HCT116 (cell line): ENCODE results near the gene FHL3. TPM values are rescaled to one million over a fixed set of nuclear protein-coding genes. Genes with fewer than 3 reads are reported as not detected.

Source experiments
- ATAC-seq: fragments of 200-7000 bp; cut with Tn5 transposase; 2 replicates; pipeline ENCODE4 v1.9.1; 2020; ENCODE audit warnings: mild to moderate bottlenecking, moderate library complexity
- BruUV-seq: library from RNA; stranded (reverse); fragments of 400-500 nt; replicated peaks from 2 replicates; lab custom pipeline; 2021; lab: Mats Ljungman, UMichigan
- CTCF ChIA-PET: fragments of 300-600 bp; sonication (Branson Sonifier 250); formaldehyde crosslinking; loops from one replicate; lab custom pipeline; 2021; ENCODE audit warnings: antibody characterized with exemption; lab: Charles Lee
- POLR2A ChIA-PET: fragments of 300-600, 350-600 bp; sonication (Branson Sonifier 250); formaldehyde crosslinking; loops from one replicate; lab custom pipeline; 2021; ENCODE audit warnings: antibody characterized with exemption; lab: Charles Lee
- RAD21 ChIA-PET, 2 experiments: fragments of 300-600 bp; sonication (Branson Sonifier 250); formaldehyde crosslinking; loops; one replicate each; lab custom pipeline; 2023; ENCODE audit warnings: low total read pairs in 2 of 2; ENCODE audit not compliant: uncharacterized antibody in 2 of 2, unreplicated experiment in 2 of 2, low non-redundant PET in 1 of 2; lab: Charles Lee
- DNase-seq: peaks from one replicate; pipeline ENCODE4 v3.0.0-alpha.2; 2010; ENCODE audit warnings: low read depth, low spot score
- H2AFZ ChIP-seq: fragments of 200-600 bp; shearing (Covaris generic), sonication (generic); 2 replicates; pipeline ENCODE4 v1.6.1; 2017; ENCODE audit warnings: low read depth, mixed run types, mixed read lengths, antibody characterized with exemption, low read length; ENCODE audit not compliant: poor library complexity, severe bottlenecking
- H3K27ac ChIP-seq: 2 replicates; pipeline ENCODE4 v1.5.1; 2012; ENCODE audit warnings: low read depth, low read length
- H3K27me3 ChIP-seq: fragments of 200-600 bp; sonication (generic); 2 replicates; pipeline ENCODE4 v1.6.1; 2016; ENCODE audit warnings: mixed run types, low read length, mixed read lengths; ENCODE audit not compliant: insufficient read depth
- H3K36me3 ChIP-seq, 2 experiments: fragments of 200-500 bp in 1 of 2; fragments of 200-600 bp in 1 of 2; sonication (Bioruptor generic) in 1 of 2; sonication (generic) in 1 of 2; 2 replicates each; pipeline versions ENCODE4 v1.5.1 to v1.6.1; 2014 to 2016; ENCODE audit warnings: low read length in 2 of 2, inconsistent platforms in 1 of 2, mixed read lengths in 1 of 2, mixed run types in 1 of 2; ENCODE audit not compliant: insufficient read depth in 2 of 2, control insufficient read depth in 1 of 2
- H3K4me1 ChIP-seq, 2 experiments: fragments of 200-600 bp in 1 of 2; sonication (generic) in 1 of 2; 2 replicates each; pipeline versions ENCODE4 v1.5.1 to v1.6.1; 2012 to 2017; ENCODE audit warnings: low read length in 2 of 2, inconsistent platforms in 1 of 2, mild to moderate bottlenecking in 1 of 2, mixed read lengths in 1 of 2, mixed run types in 1 of 2, moderate library complexity in 1 of 2; ENCODE audit not compliant: insufficient read depth in 2 of 2, control insufficient read depth in 1 of 2
- H3K4me2 ChIP-seq: fragments of 200-600 bp; sonication (generic); 2 replicates; pipeline ENCODE4 v1.6.1; 2017; ENCODE audit warnings: mixed run types, low read length, mixed read lengths
- H3K4me3 ChIP-seq, 2 experiments: fragments of 200-600 bp in 1 of 2; sonication (generic) in 1 of 2; replicated peaks in 1 of 2; 2 replicates each; pipeline ENCODE4 v1.5.1; 2011 to 2016; ENCODE audit warnings: low read length in 2 of 2, control low read depth in 1 of 2, low read depth in 1 of 2, mild to moderate bottlenecking in 1 of 2, mixed read lengths in 1 of 2, mixed run types in 1 of 2
- H3K79me2 ChIP-seq: fragments of 200-600 bp; sonication (generic); 2 replicates; pipeline ENCODE4 v1.6.1; 2017; ENCODE audit warnings: mild to moderate bottlenecking, mixed run types, low read length, moderate library complexity, mixed read lengths; ENCODE audit not compliant: insufficient read depth
- H3K9ac ChIP-seq: fragments of 200-600 bp; sonication (generic); 2 replicates; pipeline ENCODE4 v1.6.1; 2016; ENCODE audit warnings: low read length, mixed read lengths
- H3K9me2 ChIP-seq: fragments of 200-600 bp; sonication (generic), shearing (Covaris generic); 2 replicates; pipeline ENCODE4 v1.6.1; 2017; ENCODE audit warnings: mixed run types, mild to moderate bottlenecking, moderate library complexity; ENCODE audit not compliant: insufficient read depth
- H3K9me3 ChIP-seq, 2 experiments: fragments of 200-500 bp in 1 of 2; fragments of 200-600 bp in 1 of 2; sonication (Bioruptor generic) in 1 of 2; sonication (generic) in 1 of 2; 2 replicates each; pipeline ENCODE4 v1.6.1; 2014 to 2017; ENCODE audit warnings: low read length in 2 of 2, mixed read lengths in 2 of 2, inconsistent platforms in 1 of 2, low read depth in 1 of 2, mild to moderate bottlenecking in 1 of 2, mixed run types in 1 of 2, moderate library complexity in 1 of 2; ENCODE audit not compliant: control insufficient read depth in 1 of 2, insufficient read depth in 1 of 2
- H4K20me1 ChIP-seq: fragments of 200-600 bp; sonication (generic), shearing (Covaris generic); 2 replicates; pipeline ENCODE4 v1.6.1; 2017; ENCODE audit warnings: mixed run types, mild to moderate bottlenecking, moderate library complexity; ENCODE audit not compliant: insufficient read depth
- CEBPB ChIP-seq: IDR thresholded peaks from 2 replicates; pipeline ENCODE4 v1.6.1; 2012; ENCODE audit warnings: low read depth
- EZH2phosphoT487 ChIP-seq: fragments of 200-600 bp; IDR thresholded peaks from 2 replicates; pipeline ENCODE4 v1.6.1; 2018; ENCODE audit warnings: antibody characterized with exemption, borderline replicate concordance
- FOSL1 ChIP-seq: IDR thresholded peaks from 2 replicates; pipeline ENCODE4 v1.6.1; 2012; ENCODE audit warnings: low read depth
- JUND ChIP-seq: IDR thresholded peaks from 2 replicates; pipeline ENCODE4 v1.6.1; 2012
- POLR2A ChIP-seq: IDR thresholded peaks from 2 replicates; pipeline ENCODE4 v1.7.0; 2011; ENCODE audit warnings: borderline replicate concordance; ENCODE audit not compliant: insufficient read depth, insufficient read length; ENCODE audit errors: extremely low read depth
- POLR2AphosphoS5 ChIP-seq: IDR thresholded peaks from 2 replicates; pipeline ENCODE4 v1.6.1; 2011; ENCODE audit warnings: mild to moderate bottlenecking, low read depth, low read length, moderate library complexity
- SP1 ChIP-seq: IDR thresholded peaks from 2 replicates; pipeline ENCODE4 v1.6.1; 2012; ENCODE audit warnings: low read depth
- ZNF274 ChIP-seq: fragments of 200-500 bp; sonication (Bioruptor generic); IDR thresholded peaks from 2 replicates; pipeline ENCODE4 v1.6.1; 2014; ENCODE audit warnings: mild to moderate bottlenecking, low read depth, low read length, inconsistent platforms
- intact Hi-C: fragments of 100-400 bp; cut with micrococcal nuclease; formaldehyde crosslinking; loops from 2 replicates; pipeline ENCODE4 v1.10.0; 2022
- total RNA-seq: library from RNA; stranded (reverse); gene quantifications from one replicate; pipeline ENCODE4 v1.2.1, GENCODE V29; 2021; ENCODE audit not compliant: unreplicated experiment
- TF ChIP-seq, protein P1 (sequence below), 3 experiments: fragments of 200-600 bp in 1 of 3; sonication (generic) in 1 of 3; IDR thresholded peaks in 2 of 3; conservative IDR thresholded peaks in 1 of 3; 2 replicates each; pipeline ENCODE4 v1.5.1; 2012 to 2017; ENCODE audit warnings: low read depth in 2 of 3, low read length in 2 of 3, antibody characterized with exemption in 1 of 3, borderline replicate concordance in 1 of 3, control low read depth in 1 of 3, mild to moderate bottlenecking in 1 of 3, mixed read lengths in 1 of 3, mixed run types in 1 of 3, moderate library complexity in 1 of 3; ENCODE audit not compliant: insufficient read depth in 1 of 3
- TF ChIP-seq, protein P2 (sequence below): IDR thresholded peaks from 2 replicates; pipeline ENCODE4 v1.6.1; 2012

FHL3 gene
- total RNA-seq, 1 experiment from 2014 or later, result 22.5 TPM

DNA sequence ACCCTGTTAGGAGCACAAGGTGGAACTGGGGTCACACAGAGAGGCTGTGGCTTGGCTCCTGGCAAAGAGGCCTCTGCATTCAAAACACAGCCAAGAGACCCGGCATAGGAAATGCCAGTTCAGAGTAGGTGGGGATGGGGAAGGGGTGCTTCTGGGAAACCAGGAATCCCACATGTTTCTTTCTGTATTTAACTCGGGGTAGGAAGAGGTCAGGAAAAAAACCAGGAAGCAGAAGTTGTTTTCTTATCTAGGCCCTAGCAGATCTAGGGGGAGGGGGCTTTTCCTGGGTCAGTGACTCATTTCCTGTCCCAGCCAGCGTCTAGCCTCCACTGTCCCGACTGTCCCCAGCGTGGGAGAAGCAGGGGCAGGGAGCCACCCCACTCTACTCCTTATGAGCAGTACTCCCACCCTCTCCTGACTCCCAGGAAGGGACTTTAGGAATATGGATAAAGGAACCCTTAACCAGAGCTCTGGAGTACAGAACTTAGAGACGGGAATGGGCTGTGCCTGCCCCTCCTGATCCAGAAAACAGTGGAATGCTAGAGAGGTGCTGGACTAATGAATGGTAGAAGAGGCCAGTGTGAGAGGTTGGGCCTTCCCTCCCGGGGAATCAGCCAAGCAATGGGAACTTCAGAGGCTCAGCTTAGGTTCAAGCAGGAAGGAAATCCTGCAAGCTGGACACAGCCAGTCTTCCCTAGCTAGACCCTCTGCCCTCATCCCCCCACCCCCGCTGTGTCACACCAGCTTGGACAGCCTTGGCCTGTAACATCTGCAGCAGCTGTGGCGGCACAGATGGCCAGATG, 5.7 kb downstream of the FHL3 start:
- DNase-seq, result no peak
- no peak overlapping the region for H2AFZ ChIP-seq
- intact Hi-C loops, result no loop called here
- no TSS peak for BruUV-seq
- H3K79me2 ChIP-seq, result peaks cover 50% of the 10 kb centered on the region
- no peaks in the 10 kb centered on the region for H4K20me1 ChIP-seq
- H3K9me2 ChIP-seq, result no peaks in the 10 kb centered on the region
- peaks cover 16 to 18% of the 10 kb centered on the region in 2 experiments; a peak in 3 of 4 replicates for H3K36me3 ChIP-seq
- H3K27ac ChIP-seq, result peak overlapping the region; percentile 83
- POLR2A ChIA-PET, result interaction anchor here (1.0 kb wide), 1 partner anchor 8 kb away, joined by 3 read pairs; no protein-coding TSS in a partner anchor
- no peaks in the 10 kb centered on the region for H3K27me3 ChIP-seq
- ATAC-seq, result peak; percentile 45
- CTCF ChIA-PET, result interaction anchor here (1.4 kb wide), 1 partner anchor 19 kb away, joined by 5 read pairs; no protein-coding TSS in a partner anchor
- peak overlapping the region; percentile 60 for H3K9ac ChIP-seq
- H3K4me2 ChIP-seq, result peak overlapping the region; percentile 87
- TF ChIP-seq EZH2phosphoT487 (no peak), POLR2A (no peak), SP1 (peak; percentile 50; the same call in 1 of the 2 replicates), FOSL1 (peak; percentile 71), ZNF274 (no peak), JUND (peak; percentile 68), POLR2AphosphoS5 (no peak), CEBPB (no peak)
- TF ChIP-seq, protein P1, sequence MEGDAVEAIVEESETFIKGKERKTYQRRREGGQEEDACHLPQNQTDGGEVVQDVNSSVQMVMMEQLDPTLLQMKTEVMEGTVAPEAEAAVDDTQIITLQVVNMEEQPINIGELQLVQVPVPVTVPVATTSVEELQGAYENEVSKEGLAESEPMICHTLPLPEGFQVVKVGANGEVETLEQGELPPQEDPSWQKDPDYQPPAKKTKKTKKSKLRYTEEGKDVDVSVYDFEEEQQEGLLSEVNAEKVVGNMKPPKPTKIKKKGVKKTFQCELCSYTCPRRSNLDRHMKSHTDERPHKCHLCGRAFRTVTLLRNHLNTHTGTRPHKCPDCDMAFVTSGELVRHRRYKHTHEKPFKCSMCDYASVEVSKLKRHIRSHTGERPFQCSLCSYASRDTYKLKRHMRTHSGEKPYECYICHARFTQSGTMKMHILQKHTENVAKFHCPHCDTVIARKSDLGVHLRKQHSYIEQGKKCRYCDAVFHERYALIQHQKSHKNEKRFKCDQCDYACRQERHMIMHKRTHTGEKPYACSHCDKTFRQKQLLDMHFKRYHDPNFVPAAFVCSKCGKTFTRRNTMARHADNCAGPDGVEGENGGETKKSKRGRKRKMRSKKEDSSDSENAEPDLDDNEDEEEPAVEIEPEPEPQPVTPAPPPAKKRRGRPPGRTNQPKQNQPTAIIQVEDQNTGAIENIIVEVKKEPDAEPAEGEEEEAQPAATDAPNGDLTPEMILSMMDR (IDR thresholded peaks at IDR 0.05 in 2 of 3, conservative IDR thresholded peaks at IDR 0.05 in 1 of 3; ENCODE audit: borderline replicate concordance in 1 of 3, insufficient read depth in 1 of 3, low read depth in 2 of 3, low read length in 2 of 3), result no peak
- TF ChIP-seq, protein P2, sequence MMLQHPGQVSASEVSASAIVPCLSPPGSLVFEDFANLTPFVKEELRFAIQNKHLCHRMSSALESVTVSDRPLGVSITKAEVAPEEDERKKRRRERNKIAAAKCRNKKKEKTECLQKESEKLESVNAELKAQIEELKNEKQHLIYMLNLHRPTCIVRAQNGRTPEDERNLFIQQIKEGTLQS, result no peak
- peaks cover 43 to 60% of the 10 kb centered on the region in 2 experiments for H3K4me1 ChIP-seq
- RAD21 ChIA-PET, result no interaction called here
- peak overlapping the region; percentile 17 to 45 for H3K4me3 ChIP-seq
- no peaks in the 10 kb centered on the region for H3K9me3 ChIP-seq
